Measurements from ENCODE around the gene PRKAR2B.

- TF ChIP-seq, protein P1, sequence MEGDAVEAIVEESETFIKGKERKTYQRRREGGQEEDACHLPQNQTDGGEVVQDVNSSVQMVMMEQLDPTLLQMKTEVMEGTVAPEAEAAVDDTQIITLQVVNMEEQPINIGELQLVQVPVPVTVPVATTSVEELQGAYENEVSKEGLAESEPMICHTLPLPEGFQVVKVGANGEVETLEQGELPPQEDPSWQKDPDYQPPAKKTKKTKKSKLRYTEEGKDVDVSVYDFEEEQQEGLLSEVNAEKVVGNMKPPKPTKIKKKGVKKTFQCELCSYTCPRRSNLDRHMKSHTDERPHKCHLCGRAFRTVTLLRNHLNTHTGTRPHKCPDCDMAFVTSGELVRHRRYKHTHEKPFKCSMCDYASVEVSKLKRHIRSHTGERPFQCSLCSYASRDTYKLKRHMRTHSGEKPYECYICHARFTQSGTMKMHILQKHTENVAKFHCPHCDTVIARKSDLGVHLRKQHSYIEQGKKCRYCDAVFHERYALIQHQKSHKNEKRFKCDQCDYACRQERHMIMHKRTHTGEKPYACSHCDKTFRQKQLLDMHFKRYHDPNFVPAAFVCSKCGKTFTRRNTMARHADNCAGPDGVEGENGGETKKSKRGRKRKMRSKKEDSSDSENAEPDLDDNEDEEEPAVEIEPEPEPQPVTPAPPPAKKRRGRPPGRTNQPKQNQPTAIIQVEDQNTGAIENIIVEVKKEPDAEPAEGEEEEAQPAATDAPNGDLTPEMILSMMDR (IDR thresholded peaks at IDR 0.05): no peak
- TF ChIP-seq POLR2AphosphoS5 (IDR thresholded peaks at IDR 0.05): no peak
These were observed 141.2 kb downstream of the PRKAR2B start for GRCh38 chr7:107185716-107186115.

All from transverse colon (tissue), 4 donors.